ENCODE measurements around the gene PGLYRP4.

DNA sequence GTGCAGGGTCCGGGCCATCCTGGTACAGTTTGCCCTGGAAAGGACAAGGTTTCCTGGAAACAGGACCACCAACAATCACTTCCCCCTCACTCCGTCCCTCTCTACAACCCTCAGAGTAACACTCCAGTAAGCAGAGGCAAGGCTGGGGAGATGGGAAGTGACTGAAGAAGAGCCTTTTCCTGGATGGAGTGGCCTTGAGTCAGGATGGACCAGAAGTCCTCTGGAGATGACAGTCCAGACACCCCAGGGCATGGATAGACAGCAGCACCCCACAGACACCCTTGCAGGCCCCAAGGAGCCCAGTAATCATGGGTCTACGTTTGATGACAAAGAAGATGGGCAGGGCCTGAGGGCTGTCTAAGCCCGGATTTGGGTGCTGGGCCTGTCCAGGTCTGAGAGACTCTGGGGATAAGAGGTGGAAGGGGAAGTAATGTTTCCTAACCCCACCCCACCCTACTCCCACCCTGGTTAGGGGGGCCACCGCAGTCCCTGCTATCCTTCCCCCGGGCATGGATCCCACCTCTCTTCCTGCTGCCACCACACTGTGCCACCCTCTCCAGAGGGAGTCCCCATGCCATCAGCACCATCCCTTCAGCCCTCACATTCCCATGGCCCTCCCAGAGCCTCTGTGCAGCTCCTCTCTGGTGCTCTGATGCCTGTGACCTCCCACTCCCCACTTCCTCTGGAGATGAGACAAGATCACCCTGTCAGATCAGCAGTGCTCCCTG lies 49.4 kb upstream of the PGLYRP4 start:
- TF ChIP-seq, protein P1, sequence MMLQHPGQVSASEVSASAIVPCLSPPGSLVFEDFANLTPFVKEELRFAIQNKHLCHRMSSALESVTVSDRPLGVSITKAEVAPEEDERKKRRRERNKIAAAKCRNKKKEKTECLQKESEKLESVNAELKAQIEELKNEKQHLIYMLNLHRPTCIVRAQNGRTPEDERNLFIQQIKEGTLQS (IDR thresholded peaks at IDR 0.05): no peak
- TF ChIP-seq YY1 (IDR thresholded peaks at IDR 0.05) (no peak), TAF1 (conservative IDR thresholded peaks at IDR 0.05) (no peak), GABPA (IDR thresholded peaks at IDR 0.05 in 1 of 2, conservative IDR thresholded peaks at IDR 0.05 in 1 of 2) (no peak), RXRA (IDR thresholded peaks at IDR 0.05) (no peak), JUND (IDR thresholded peaks at IDR 0.05) (no peak), NR2F2 (IDR thresholded peaks at IDR 0.05) (no peak), EGR1 (IDR thresholded peaks at IDR 0.05; ENCODE audit: low read depth in 2 of 2) (no peak), FOXA1 (IDR thresholded peaks at IDR 0.05) (no peak)
- TF ChIP-seq, protein P2, sequence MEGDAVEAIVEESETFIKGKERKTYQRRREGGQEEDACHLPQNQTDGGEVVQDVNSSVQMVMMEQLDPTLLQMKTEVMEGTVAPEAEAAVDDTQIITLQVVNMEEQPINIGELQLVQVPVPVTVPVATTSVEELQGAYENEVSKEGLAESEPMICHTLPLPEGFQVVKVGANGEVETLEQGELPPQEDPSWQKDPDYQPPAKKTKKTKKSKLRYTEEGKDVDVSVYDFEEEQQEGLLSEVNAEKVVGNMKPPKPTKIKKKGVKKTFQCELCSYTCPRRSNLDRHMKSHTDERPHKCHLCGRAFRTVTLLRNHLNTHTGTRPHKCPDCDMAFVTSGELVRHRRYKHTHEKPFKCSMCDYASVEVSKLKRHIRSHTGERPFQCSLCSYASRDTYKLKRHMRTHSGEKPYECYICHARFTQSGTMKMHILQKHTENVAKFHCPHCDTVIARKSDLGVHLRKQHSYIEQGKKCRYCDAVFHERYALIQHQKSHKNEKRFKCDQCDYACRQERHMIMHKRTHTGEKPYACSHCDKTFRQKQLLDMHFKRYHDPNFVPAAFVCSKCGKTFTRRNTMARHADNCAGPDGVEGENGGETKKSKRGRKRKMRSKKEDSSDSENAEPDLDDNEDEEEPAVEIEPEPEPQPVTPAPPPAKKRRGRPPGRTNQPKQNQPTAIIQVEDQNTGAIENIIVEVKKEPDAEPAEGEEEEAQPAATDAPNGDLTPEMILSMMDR (IDR thresholded peaks at IDR 0.05; ENCODE audit: low read depth, low read length, missing input control): no peak
- TF ChIP-seq, protein P3, sequence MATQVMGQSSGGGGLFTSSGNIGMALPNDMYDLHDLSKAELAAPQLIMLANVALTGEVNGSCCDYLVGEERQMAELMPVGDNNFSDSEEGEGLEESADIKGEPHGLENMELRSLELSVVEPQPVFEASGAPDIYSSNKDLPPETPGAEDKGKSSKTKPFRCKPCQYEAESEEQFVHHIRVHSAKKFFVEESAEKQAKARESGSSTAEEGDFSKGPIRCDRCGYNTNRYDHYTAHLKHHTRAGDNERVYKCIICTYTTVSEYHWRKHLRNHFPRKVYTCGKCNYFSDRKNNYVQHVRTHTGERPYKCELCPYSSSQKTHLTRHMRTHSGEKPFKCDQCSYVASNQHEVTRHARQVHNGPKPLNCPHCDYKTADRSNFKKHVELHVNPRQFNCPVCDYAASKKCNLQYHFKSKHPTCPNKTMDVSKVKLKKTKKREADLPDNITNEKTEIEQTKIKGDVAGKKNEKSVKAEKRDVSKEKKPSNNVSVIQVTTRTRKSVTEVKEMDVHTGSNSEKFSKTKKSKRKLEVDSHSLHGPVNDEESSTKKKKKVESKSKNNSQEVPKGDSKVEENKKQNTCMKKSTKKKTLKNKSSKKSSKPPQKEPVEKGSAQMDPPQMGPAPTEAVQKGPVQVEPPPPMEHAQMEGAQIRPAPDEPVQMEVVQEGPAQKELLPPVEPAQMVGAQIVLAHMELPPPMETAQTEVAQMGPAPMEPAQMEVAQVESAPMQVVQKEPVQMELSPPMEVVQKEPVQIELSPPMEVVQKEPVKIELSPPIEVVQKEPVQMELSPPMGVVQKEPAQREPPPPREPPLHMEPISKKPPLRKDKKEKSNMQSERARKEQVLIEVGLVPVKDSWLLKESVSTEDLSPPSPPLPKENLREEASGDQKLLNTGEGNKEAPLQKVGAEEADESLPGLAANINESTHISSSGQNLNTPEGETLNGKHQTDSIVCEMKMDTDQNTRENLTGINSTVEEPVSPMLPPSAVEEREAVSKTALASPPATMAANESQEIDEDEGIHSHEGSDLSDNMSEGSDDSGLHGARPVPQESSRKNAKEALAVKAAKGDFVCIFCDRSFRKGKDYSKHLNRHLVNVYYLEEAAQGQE (IDR thresholded peaks at IDR 0.05): no peak

Data from liver (tissue), 3 donors.